AG10803 (cell line): ENCODE measurements around the gene LRSAM1.

Experiments used
- DNase-seq: peaks from one replicate; pipeline ENCODE4 v3.0.0; 2010; ENCODE audit warnings: low read depth
- H3K4me3 ChIP-seq: 2 replicates; pipeline ENCODE4 v1.5.1; 2011; ENCODE audit warnings: mild to moderate bottlenecking, low read length, control low read depth
- CTCF ChIP-seq: conservative IDR thresholded peaks from 2 replicates; pipeline ENCODE4 v1.5.1; 2011; ENCODE audit warnings: mild to moderate bottlenecking, low read length, control low read depth, inconsistent platforms

LRSAM1 gene

GRCh38 chr9:127523312-127523851 lies 72.1 kb downstream of the LRSAM1 start:
- peak; percentile 49 for DNase-seq
- peak; percentile 59 for TF ChIP-seq CTCF
- no peak overlapping the region for H3K4me3 ChIP-seq

GRCh38 chr9:127524373-127524772 lies 73.1 kb downstream of the LRSAM1 start:
- no peak overlapping the region for H3K4me3 ChIP-seq
- no peak for TF ChIP-seq CTCF
- DNase-seq: peak; percentile 88

GRCh38 chr9:127525401-127526188 lies 74.3 kb downstream of the LRSAM1 start:
- H3K4me3 ChIP-seq: no peak overlapping the region
- DNase-seq: peak; percentile 80
- TF ChIP-seq CTCF: peak; percentile 77

GRCh38 chr9:127526655-127527559 lies 75.6 kb downstream of the LRSAM1 start:
- DNase-seq: no peak
- H3K4me3 ChIP-seq: no peak overlapping the region
- no peak for TF ChIP-seq CTCF

GRCh38 chr9:127527560-127528268 lies 76.4 kb downstream of the LRSAM1 start:
- no peak overlapping the region for H3K4me3 ChIP-seq
- no peak for TF ChIP-seq CTCF
- DNase-seq: no peak

GRCh38 chr9:127528422-127529251 lies 77.3 kb downstream of the LRSAM1 start:
- no peak for TF ChIP-seq CTCF
- no peak for DNase-seq
- no peak overlapping the region for H3K4me3 ChIP-seq
